HG03060 (cell line): ENCODE results near the gene CARD10.

Experiments
- ATAC-seq: cut with Tn5 transposase; IDR thresholded peaks from one replicate; pipeline ENCODE4 v1.9.1; 2021; ENCODE audit warnings: low read depth, moderate number of reproducible peaks; ENCODE audit not compliant: unreplicated experiment

Gene CARD10, protein sequence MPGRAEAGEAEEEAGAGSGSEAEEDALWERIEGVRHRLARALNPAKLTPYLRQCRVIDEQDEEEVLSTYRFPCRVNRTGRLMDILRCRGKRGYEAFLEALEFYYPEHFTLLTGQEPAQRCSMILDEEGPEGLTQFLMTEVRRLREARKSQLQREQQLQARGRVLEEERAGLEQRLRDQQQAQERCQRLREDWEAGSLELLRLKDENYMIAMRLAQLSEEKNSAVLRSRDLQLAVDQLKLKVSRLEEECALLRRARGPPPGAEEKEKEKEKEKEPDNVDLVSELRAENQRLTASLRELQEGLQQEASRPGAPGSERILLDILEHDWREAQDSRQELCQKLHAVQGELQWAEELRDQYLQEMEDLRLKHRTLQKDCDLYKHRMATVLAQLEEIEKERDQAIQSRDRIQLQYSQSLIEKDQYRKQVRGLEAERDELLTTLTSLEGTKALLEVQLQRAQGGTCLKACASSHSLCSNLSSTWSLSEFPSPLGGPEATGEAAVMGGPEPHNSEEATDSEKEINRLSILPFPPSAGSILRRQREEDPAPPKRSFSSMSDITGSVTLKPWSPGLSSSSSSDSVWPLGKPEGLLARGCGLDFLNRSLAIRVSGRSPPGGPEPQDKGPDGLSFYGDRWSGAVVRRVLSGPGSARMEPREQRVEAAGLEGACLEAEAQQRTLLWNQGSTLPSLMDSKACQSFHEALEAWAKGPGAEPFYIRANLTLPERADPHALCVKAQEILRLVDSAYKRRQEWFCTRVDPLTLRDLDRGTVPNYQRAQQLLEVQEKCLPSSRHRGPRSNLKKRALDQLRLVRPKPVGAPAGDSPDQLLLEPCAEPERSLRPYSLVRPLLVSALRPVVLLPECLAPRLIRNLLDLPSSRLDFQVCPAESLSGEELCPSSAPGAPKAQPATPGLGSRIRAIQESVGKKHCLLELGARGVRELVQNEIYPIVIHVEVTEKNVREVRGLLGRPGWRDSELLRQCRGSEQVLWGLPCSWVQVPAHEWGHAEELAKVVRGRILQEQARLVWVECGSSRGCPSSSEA

DNA sequence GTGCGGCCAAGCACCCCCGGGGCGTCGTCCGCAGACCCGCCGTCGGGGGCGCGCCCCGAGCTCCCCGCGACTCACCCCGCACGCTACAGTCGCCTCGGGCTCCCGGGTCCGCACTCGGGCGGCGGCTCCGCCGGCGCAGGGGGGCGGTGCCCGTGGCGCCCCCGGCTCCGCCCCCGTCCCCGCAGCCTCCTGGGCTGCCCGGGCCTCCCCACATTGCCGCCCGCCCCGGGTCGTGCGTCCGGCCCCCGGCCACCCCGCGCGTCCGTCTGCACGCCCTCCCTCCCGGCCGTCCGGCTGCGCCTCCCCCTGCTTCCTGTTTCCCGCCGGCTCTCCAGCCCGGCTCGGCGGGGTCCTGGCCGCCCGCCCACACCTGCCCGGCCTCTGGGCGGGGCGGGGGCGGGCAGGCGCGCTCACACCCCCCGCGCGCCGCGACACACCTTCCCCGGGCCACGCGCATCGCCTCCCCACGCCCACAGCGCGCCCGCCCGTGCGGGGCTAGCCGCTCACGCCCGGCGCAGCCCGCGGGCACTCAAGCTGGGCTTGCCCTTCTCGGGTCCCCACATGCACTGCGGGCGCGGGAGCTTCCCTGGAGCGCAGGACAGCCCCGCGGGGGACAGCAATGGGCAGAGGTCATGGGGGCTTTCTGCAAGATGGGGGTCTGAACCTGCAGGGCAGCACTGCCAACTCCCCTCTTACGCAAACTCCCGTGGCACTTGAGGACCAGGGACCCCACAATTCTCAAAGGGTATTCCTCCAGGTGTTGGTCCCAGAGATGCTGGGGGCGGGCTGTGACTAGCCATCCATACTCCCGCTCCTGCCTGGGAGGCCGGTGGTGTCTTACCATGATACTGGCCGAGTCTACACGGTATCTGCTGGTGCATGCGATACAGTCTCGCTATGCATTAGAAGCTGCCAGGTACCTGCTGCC lies at the start of gene CARD10:
CARD10 (minus strand) TSS at position 148 of the 928 bp plus-strand sequence. CDS start 215 bp downstream, outside the sequence.
- no peak for ATAC-seq

DNA sequence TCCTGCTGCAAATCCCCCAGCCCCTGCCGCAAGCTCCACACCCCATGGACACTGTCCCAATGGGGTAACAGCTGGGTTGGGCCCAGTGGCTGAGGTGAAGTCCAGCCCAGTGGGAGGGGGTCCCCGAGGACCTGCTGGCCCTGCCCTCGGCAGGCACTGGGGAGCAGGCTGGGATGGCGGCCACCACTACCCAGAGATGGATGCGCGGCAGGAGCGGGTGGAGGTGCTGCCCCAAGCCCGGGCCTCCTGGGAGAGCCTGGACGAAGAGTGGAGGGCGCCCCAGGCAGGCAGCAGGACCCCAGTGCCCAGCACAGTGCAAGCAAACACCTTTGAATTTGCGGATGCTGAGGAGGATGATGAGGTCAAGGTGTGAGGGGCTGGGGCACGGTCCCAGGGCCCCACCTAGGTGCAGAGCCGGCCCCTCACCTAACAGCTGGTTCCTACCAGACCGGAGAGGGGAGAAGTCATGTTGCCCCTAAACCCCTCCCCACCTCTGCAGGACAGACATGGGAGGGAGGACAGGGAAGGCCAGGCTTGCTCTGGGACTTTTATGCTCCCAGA lies 49.3 kb upstream of the CARD10 start:
- ATAC-seq = no peak

DNA sequence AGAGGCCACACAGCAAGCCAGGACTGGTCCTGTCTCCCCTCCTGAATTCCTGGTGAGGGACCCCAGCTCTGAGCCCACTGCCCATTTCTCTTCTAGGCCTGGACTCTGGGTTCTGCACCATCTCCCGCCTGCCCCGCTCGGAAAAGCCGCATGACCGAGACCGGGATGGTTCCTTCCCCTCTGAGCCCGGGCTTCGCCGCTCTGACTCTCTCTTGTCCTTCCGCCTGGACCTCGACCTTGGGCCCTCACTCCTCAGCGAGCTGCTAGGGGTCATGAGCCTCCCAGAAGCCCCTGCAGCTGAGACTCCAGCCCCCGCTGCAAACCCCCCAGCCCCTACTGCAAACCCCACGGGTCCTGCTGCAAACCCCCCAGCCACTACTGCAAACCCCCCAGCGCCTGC lies 48.8 kb upstream of the CARD10 start:
- no peak for ATAC-seq

DNA sequence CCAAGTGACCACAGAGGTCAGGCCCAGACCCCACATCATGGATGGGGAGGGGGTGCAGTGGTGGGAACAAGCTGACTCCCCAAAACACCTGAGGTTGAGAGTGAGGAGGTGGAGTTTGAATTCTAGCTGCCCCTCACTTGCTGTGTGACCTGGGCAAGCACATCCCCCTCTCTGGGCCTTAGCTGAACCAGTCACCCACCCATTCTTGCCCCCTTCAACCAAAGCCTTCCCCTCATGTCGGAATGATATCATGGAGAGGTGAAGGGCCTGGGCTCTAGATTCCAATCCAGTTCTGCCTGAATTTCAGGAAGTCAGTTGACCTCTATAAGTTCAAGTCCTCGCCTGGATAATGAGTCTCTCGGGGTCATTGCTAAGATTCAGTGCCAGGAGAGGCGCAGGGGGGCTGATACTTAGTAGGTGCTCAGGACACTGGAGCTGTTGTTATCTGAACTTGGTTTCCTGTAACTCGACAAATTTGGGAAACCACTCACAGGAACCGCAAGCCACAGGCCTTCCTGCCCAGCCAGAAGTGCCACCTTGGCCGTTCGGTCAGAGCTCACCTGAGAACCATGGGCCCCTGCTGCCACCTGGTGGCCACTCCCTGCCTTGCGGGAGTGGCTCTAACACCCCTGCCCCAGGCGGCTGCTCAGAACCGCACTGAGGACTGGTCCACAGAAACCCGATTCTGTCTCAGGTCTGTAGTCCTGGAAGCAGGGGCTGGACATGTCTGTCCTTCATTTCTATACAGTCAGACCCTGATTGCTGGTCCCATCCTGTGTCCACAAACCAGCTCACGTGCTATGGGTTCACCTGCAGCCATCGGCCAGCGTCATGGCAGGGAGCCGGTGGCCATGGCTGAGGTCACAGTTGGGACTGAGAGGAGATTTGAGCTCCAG lies 47.9 kb upstream of the CARD10 start:
- ATAC-seq = no peak

DNA sequence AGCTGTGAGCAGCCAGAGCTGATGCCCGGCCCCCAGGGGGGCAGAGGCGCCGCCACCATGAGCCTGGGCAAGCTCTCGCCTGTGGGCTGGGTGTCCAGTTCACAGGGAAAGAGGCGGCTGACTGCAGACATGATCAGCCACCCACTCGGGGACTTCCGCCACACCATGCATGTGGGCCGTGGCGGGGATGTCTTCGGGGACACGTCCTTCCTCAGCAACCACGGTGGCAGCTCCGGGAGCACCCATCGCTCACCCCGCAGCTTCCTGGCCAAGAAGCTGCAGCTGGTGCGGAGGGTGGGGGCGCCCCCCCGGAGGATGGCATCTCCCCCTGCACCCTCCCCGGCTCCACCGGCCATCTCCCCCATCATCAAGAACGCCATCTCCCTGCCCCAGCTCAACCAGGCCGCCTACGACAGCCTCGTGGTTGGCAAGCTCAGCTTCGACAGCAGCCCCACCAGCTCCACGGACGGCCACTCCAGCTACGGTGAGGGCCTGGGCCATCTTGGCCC lies 47.2 kb upstream of the CARD10 start:
- no peak for ATAC-seq

DNA sequence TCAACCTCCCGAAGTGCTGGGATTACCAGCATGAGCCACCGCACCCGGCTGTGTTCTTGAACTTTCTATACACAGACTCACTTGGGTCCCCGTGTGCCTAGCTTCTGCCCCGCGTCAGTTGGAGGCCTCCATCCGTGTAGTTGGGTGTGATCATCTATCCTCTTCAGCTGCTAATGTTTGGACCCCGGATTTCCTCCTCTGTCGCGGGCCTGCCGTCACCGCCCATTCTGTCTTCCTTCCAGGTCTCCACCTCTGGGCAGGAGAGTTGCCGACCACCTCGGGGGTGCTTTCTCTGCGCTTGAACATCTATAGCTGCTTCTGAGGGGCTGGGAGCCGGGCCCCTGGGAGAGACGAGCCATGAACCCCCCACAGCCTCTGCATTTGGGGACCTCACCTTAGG lies 46.6 kb upstream of the CARD10 start:
- no peak for ATAC-seq

DNA sequence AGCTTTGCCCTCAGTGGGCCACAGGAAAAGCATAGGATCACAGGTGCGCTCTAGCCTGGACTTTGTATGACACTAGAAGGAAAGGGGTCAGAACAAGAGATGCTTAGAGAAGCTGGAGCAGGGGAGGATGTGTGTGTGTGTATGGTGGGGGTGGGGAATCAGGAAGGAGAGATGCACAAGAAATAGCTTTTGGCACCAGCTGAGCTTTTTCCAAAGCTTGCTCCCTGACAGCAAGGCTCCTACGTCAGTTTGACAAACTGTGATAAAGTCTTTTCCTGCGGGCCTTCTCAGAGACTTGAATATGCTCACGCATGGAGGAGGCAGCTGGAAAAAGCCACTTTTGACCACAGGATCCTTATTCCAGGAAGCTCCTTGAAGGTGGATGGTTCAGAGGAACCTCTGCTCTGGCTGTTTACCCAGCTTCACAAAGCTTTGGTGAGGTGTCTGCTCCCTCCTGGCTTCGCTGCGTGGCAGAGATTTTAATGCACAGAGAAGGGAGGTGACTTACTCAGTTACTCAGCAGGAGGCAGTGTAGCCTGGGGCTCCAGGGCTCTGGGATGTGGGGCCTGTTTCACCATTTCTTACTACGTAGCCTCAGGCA lies 45.0 kb upstream of the CARD10 start:
- ATAC-seq = no peak

DNA sequence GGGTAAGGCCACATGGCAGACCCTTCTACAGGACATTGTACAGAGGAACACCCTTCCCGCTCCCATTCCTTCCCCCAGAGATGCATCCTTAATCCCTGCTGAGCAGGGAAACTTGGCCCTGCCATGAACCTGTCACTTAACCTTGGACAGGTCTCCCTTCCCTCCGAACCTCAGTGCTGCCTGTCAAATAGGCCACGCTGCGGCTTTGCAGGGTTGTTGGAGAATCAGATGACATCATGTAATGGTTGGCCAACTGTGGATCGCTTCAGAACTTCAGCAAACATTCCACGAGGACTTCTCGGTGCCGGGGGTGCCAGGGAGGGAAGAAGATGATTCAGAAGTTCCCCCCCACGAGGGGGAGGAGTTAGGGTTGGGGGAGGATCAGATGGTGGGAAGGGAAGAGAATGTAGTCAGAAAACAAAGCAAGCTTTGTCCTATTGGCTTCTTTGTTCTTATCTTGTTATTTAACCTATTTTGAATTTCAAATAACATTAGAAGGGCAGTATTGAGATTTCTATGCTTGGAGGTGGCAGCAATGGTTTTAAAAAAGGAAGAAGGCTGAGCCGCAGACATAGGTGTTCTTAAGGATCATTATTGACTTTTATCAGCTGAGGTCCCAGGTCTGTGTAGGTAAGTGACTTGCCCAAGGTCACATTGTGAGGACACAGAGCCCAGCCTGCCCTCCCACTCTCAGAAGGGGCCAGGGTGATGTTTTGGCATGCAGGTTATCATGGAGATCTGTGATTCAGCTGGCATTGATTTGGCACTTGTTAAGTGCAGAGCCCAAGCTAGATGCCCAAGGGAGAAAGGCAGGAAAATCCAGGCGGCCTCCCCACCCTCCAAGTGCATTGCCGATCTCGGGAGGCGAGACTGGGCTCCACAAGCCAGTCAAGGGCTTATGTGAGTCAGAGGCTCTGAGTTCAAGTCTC lies 44.2 kb upstream of the CARD10 start:
- ATAC-seq = no peak

DNA sequence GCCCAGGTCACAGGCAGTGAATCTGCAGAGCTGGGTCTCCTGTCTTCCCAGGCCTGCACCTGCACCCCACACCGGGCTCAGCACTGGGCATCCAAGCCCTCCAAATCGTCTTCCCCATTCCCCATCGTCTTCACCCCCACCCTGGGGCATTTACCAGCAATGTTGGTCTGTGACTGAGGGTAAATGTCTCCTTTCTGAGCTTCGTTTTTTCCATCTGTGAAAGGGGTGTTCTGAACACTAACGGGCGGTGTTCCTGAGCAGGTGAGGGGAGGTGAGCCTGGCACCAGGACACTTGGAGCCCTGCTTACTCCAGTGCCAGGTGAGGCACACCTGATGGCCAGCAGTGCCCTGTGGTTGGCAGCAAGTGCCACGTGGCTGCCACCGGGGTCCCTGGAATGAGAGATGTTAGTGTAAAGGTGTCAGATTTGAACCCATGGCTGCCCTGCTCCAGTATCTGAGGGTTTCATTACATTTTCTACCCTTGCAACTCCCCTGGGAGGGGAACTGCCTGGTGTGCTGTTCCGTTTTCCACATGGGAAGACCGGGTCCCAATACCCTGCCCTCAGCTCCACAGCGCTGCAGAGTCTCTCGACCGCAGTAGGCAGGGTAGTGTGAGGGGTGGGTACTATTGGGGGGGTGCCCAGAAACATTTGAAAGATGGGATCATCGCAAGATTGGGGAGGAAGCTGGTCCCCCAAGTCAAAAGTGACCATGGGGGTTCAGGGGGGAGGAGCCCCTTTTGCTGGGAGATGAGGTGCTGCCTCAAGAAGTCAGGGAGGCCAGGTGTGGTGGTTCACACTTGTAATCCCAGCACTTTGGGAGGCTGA lies 43.0 kb upstream of the CARD10 start:
- ATAC-seq = no peak

DNA sequence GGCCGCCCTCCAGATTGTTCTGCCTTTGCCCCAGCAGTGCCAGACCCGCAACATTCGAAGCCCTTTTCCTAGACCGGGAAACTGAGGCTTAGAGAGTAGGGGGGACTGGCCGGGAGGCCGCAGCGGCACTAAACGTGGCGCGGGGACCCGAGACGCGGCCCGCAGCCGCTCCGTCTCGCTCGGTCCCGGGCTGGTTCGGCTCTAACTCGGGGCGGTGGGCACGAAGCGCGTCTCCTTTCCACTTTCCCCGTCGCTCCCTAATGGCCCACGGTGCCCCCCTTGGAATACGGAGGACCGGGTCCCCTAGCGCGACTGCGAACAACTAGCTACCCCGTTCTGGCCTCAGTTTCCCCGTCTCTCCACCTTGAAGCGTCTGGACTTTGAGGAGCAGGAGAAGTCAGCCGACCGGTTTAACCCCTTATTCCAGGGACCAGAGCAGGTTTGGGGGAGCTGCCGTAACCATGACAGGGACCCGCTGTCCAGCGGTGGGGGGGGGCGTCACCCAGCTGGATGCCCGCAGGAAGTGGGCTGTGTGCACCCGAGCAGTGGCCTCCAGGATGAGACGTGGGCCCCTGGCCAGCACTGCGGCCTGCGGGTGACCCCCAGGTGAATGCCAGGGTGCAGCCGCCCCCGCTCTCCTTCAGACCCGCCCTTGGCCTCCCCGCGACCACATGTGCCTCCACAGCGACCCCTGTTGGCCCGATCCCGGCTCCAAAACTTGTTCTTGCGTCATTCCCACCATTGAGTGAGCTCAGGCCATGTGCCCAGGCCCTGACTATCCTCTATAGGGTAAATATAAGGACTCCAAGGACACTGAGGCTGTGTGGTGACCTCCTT lies 42.2 kb upstream of the CARD10 start:
- ATAC-seq = no peak

DNA sequence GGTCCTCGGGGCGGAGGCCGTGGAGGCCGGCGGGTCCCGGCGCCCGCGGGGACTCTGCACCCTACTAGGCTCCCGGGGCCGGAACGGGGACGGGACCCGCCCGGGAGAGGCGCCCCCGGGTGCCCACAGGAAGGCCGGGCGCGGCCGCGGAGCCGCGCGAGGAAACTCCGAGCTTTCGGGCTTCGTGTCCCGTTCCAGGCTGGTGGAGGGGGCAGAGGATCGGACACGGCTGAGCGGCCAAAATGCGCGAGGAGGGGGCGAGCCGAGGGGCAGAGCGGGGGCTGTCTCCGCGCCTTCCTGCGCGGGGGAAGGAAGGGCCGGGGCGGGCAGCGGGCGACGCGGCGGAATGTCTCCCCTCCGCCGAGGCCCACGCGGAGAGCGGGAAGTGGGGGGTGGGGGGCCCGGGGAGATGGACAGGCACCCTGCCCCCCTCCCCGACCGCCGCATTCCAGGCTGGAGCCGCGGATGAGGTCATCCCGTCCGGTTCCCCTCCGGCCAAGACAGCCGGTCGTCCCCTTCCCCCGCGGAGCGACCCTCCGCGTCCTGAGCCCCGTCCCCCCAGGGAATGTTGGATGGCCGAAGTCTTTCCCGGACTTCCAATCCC lies 41.5 kb upstream of the CARD10 start:
- no peak for ATAC-seq

DNA sequence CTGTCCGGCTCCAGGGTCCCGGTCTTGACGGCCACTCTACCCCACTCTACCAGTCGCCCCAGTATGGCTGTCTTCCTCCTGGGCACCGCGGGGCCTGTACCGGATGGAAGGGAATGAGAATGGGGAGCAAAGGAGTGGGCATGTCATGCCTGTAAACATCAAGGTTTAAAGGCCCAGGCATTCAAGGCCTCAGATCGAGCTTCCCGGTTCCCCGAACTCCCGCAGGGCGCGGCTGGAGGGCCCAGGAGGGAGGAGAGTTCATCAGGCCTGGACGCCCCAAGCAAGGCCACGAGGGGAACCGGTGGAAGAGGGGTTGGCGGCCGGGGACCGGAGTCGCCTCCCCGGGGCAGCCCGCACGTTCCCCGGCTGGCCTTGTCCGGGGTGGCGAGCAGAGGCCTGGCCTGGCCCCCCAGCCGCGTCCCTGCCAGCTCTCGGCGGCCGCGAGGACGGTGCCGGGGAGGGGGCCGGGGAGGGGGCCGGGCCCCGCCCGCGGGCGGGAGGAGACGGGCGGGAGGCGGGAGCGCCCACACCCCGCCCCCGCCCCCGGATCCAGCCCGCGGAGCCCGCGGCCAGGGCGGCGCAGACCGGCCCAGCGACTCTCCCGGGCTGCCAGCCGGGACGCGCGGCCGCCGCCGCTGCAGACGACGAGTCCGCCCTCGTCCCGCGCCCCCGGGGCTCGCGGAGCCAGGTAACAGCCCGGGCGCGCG lies 40.8 kb upstream of the CARD10 start, which contains the start of gene CDC42EP1:
CDC42EP1 (plus strand) TSS at position 580 of the 707 bp plus-strand sequence. CDS start 5,870 bp downstream, outside the sequence.
- no peak for ATAC-seq

DNA sequence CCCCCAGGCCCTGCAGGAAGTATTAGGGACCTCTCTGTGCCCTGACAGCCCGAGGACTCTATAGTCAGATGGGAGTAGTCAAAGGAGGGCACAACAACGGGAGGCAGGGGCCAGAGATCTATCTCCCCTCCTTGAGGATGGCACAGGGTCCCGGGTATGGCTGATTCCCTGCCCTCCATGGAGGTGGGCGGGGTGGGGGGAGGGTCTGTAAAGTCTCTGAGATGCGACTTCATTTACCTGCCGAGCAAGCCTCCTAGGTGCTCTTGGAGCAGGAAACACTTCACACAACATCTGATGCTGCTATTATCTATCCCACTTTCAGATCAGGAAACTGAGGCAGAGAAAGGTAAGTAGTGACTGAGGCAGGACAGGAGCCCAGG lies 40.3 kb upstream of the CARD10 start:
- ATAC-seq = no peak

DNA sequence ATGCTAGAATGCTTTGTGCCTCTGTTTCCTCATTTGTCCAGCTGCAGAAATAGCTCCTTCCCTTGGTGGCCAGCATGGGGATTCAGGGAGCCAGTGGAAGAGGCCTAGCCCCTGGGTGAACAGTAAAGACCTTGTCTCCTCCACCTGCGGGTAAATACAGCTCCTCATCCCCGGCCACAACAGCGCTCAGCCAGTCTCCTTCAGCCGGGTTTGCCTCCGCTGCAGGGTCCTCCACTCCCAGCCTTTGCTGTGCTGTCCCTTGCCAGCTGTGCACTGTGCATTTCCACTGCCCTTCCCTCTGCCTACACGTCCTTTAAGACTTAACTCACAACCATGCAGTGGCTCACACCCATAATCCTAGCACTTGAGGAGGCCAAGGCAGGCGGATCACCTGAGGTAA lies 39.6 kb upstream of the CARD10 start:
- no peak for ATAC-seq
